Adrenal gland (tissue), 12 donors: ENCODE measurements around the gene RBM14. TPM values are rescaled to one million over a fixed set of nuclear protein-coding genes. Genes with fewer than 3 reads are reported as not detected.
"Not testable (repeated sequence)": the region's sequence is repeated elsewhere in the genome, so short reads cannot be mapped to it uniquely, and the experiment has no call there.

ENCODE experiments used
- DNase-seq, 7 donors: peaks; one replicate each; pipeline ENCODE4 v3.0.0-alpha.2; 2019 to 2020
- H3K27ac ChIP-seq, 5 donors: fragments of 200-600 bp; sonication (generic) in 4 of 5; 1 replicate in 3 of 5; 2 replicates in 2 of 5; pipeline versions ENCODE4 v1.5.1 to v1.8.0; 2016 to 2020; ENCODE audit warnings: mild to moderate bottlenecking in 1 of 5
- H3K27me3 ChIP-seq: fragments of 200-600 bp; 2 replicates; pipeline ENCODE4 v1.8.0; 2021
- H3K36me3 ChIP-seq, 2 donors: fragments of 200-600 bp; replicated peaks in 1 of 2; 1 replicate in 1 of 2; 2 replicates in 1 of 2; pipeline versions ENCODE4 v1.5.1 to v1.8.0; 2018 to 2022
- H3K4me1 ChIP-seq, 2 donors: fragments of 200-600 bp; replicated peaks in 1 of 2; 1 replicate in 1 of 2; 2 replicates in 1 of 2; pipeline versions ENCODE4 v1.5.1 to v1.8.0; 2018 to 2021
- H3K4me3 ChIP-seq, 4 donors: fragments of 200-600 bp; sonication (generic) in 3 of 4; one replicate each; pipeline ENCODE4 v1.5.1; 2016 to 2018
- H3K9me3 ChIP-seq, 3 donors: fragments of 200-600 bp; sonication (generic) in 1 of 3; replicated peaks in 1 of 3; 1 replicate in 2 of 3; 2 replicates in 1 of 3; pipeline versions ENCODE4 v1.5.1 to v1.8.0; 2016 to 2021
- CTCF ChIP-seq, 6 experiments: fragments of 450-650 bp in 4 of 6; fragments of 200-600 bp in 2 of 6; sonication (generic) in 1 of 6; IDR thresholded peaks; 1 replicate in 5 of 6; 2 replicates in 1 of 6; pipeline versions ENCODE4 v1.5.1 to v1.8.0; 2016 to 2021; ENCODE audit warnings: antibody characterized with exemption in 6 of 6, mild to moderate bottlenecking in 2 of 6, moderate library complexity in 1 of 6
- POLR2A ChIP-seq, 2 donors: fragments of 450-650 bp; IDR thresholded peaks; one replicate each; pipeline ENCODE4 v1.6.1; 2017; ENCODE audit warnings: antibody characterized with exemption in 2 of 2, mild to moderate bottlenecking in 2 of 2, moderate library complexity in 1 of 2
- WGBS, 4 donors: extraction: QIAGEN DNeasy Blood & Tissue Kit in 2 of 4; methylation state at CpG; one replicate each; pipeline versions ENCODE4 v1.1.5 to v1.1.7; 2013 to 2017; 5-methylcytosine and 5-hydroxymethylcytosine counted together
- intact Hi-C, 2 donors: fragments of 100-400 bp; cut with DNase I; formaldehyde crosslinking; loops; one replicate each; pipeline versions ENCODE4 v1.14.1 to v1.15.0; 2022 to 2023
- polyA plus RNA-seq, 3 donors: library from polyadenylated mRNA; stranded (reverse); fragments of 200-250 nt in 2 of 3; fragments of 350-450 nt in 1 of 3; fragmentation: Illumina TruSeq in 1 of 3; extraction: RNeasy Lipid Tissue Mini Kit (QIAGEN cat#74804) in 1 of 3; gene quantifications; one replicate each; pipeline ENCODE4 v1.2.3, GENCODE V29; 2013 to 2014
- total RNA-seq, 9 donors: library from RNA; depleted of rRNA in 4 of 9; stranded (reverse); fragments of >200 nt in 4 of 9; fragments of 120-200 nt in 1 of 9; fragmentation: NEBNext Ultra II Directional in 1 of 9; extraction: Animal tissue kit (Norgen Biotek cat#: 25700) in 1 of 9; gene quantifications; one replicate each; pipeline versions ENCODE4 v1.1.0 to v1.2.4, GENCODE V29; 2013 to 2023
- donor health status: healthy with polysubstance abuse.
- donor health status: Bipolar disorder and iron deficiency.
- donor health status: DM: yes; HTN: yes; CAD: no.
- donor health status: DM: no; HTN: no; CAD: no.
- donor health status: DM: no; HTN: no; CAD: no.
- donor health status: DM: yes; HTN: yes; CAD: no.

Gene RBM14
- total and polyA plus RNA-seq, 12 donors = 29.1 to 106 (median 43.8) TPM

- WGBS, 4 donors = 83 to 89% (median 86%) methylated on average over 4 of the region's 4 CpGs
- Histone ChIP-seq H3K36me3 (peaks cover 0 to 27% of the 10 kb centered on the region in 2 donors), H3K4me3 (no peak overlapping the region), H3K4me1 (peaks cover 14 to 18% of the 10 kb centered on the region in 2 donors), H3K27ac (no peak overlapping the region), H3K27me3 (no peaks in the 10 kb centered on the region), H3K9me3 (no peaks in the 10 kb centered on the region)
- TF ChIP-seq POLR2A (IDR thresholded peaks at IDR 0.05) = no peak
- no peak for TF ChIP-seq CTCF (IDR thresholded peaks at IDR 0.05)
- DNase-seq = no peak
- intact Hi-C loops = no loop called here
Observed at GRCh38 chr11:66600631-66601233, 15.7 kb upstream of the RBM14 start.

GRCh38 chr11:66603072-66603471 is 13.4 kb upstream of the RBM14 start:
- H3K36me3 ChIP-seq = peaks cover 0 to 33% of the 10 kb centered on the region in 2 donors
- intact Hi-C loops = no loop called here
- no peaks in the 10 kb centered on the region for H3K9me3 ChIP-seq
- peaks cover 25 to 32% of the 10 kb centered on the region in 2 donors for H3K4me1 ChIP-seq
- TF ChIP-seq POLR2A (IDR thresholded peaks at IDR 0.05) = no peak
- TF ChIP-seq CTCF (IDR thresholded peaks at IDR 0.05) = no peak
- no peak overlapping the region for H3K4me3 ChIP-seq
- H3K27ac ChIP-seq = peak overlapping the region in 1 of 5 donors; percentile 31
- no peaks in the 10 kb centered on the region for H3K27me3 ChIP-seq
- WGBS, 4 donors = 92 to 96% (median 93%) methylated on average over 4 to 6 of the region's 6 CpGs
- DNase-seq = no peak

DNA sequence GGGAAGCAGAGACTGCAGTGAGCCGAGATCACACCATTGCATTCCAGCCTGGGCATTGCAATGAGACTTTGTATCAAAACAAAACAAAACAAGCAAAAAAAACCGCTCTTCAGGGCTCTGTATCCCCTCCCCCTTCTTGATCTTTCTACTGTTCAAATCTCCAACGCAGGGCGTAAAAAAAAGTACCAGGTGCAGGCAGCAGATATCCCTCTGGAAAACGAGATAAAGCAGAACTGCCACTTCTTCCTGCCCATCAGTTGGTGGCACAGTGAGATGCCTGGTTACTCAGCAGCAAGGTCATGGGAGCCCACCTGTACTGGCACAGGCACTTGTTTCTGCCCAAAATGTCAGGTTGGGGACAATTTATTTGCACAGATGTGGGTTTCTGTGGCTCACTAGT is 12.3 kb upstream of the RBM14 start:
- WGBS, 4 donors = 90 to 91% (median 90%) methylated on average over 5 of the region's 5 CpGs
- Histone ChIP-seq H3K27ac (no peak overlapping the region), H3K9me3 (no peaks in the 10 kb centered on the region), H3K4me1 (peaks cover 23 to 30% of the 10 kb centered on the region in 2 donors), H3K27me3 (no peaks in the 10 kb centered on the region), H3K4me3 (no peak overlapping the region), H3K36me3 (peaks cover 0 to 33% of the 10 kb centered on the region in 2 donors)
- TF ChIP-seq CTCF (IDR thresholded peaks at IDR 0.05) (no peak), POLR2A (IDR thresholded peaks at IDR 0.05) (no peak)
- no peak for DNase-seq
- intact Hi-C loops = no loop called here

DNA sequence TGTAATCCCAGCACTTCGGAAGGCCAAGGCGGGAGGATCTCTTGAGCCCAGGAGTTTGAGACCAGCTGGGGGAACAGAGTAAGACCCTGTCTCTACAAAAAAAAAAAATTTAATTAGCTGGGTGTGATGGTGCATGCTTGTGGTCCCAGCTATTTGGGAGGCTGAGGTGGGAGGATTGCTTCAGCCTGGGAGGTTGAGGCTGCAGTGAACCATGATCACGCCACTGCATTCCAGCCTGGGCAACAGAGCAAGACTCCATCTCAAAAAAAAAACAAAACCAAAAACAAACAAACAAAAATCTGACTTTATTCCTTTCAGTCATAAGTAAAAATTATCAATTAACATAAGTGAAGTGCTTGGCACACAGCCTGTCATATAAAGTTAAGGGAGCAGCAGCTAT is 9.8 kb upstream of the RBM14 start:
- intact Hi-C loops = not testable (repeated sequence)
- WGBS, 4 donors = 91 to 95% (median 93%) methylated on average over 3 of the region's 3 CpGs
- H3K27ac ChIP-seq = peak overlapping the region in 4 of 5 donors; percentile 54 to 85 (median 78)

More for the DNA sequence above, 9.8 kb upstream of the RBM14 start:
- Histone ChIP-seq H3K4me1 (peaks cover 21 to 29% of the 10 kb centered on the region in 2 donors), H3K36me3 (peaks cover 0 to 22% of the 10 kb centered on the region in 2 donors)
- H3K27me3 ChIP-seq, H3K9me3 ChIP-seq, DNase-seq, H3K4me3 ChIP-seq: not testable (repeated sequence)
